HepG2 (cell line): ENCODE results near the gene MOV10L1. TPM values are rescaled to one million over a fixed set of nuclear protein-coding genes. Genes with fewer than 3 reads are reported as not detected.

ENCODE experiments used
- HNF4G ChIP-seq, 2 experiments: sonication (generic) in 1 of 2; formaldehyde crosslinking in 1 of 2; IDR thresholded peaks; 2 replicates each; pipeline versions ENCODE4 v1.4.0 to v1.6.1; 2011 to 2020; ENCODE audit warnings: borderline replicate concordance in 2 of 2, low read depth in 2 of 2, mild to moderate bottlenecking in 2 of 2, low read length in 1 of 2, missing genetic modification reagents in 1 of 2, moderate library complexity in 1 of 2
- HNRNPK ChIP-seq: fragments of 200-400 bp; formaldehyde crosslinking; IDR thresholded peaks from 2 replicates; pipeline ENCODE4 v1.6.1; 2018; ENCODE audit warnings: low read length, low read depth, moderate library complexity, mild to moderate bottlenecking; ENCODE audit not compliant: poor library complexity, severe bottlenecking
- MAFG ChIP-seq: sonication (generic); formaldehyde crosslinking; IDR thresholded peaks from 2 replicates; pipeline ENCODE4 v1.5.1; 2020; ENCODE audit warnings: mild to moderate bottlenecking, missing genetic modification reagents
- TCF7L2 ChIP-seq: IDR thresholded peaks from 2 replicates; pipeline ENCODE4 v1.6.1; 2011; ENCODE audit warnings: mild to moderate bottlenecking, low read depth, low read length, moderate library complexity
- ZEB1 ChIP-seq: IDR thresholded peaks from 2 replicates; pipeline ENCODE4 v1.6.1; 2012; ENCODE audit warnings: mild to moderate bottlenecking, low read depth, inconsistent platforms; ENCODE audit not compliant: insufficient replicate concordance
- ZNF205 ChIP-seq: IDR thresholded peaks from 2 replicates; pipeline ENCODE4 v1.6.1; 2018; ENCODE audit warnings: missing biosample characterization, missing genetic modification reagents
- ZNF570 ChIP-seq: sonication (generic); formaldehyde crosslinking; IDR thresholded peaks from 2 replicates; pipeline ENCODE4 v1.4.0; 2020; ENCODE audit warnings: mild to moderate bottlenecking, missing genetic modification reagents, borderline replicate concordance
- ZNF7 ChIP-seq: IDR thresholded peaks from 2 replicates; pipeline ENCODE4 v1.6.1; 2016; ENCODE audit warnings: missing biosample characterization, missing genetic modification reagents
- ZNF709 ChIP-seq: sonication (generic); formaldehyde crosslinking; IDR thresholded peaks from 2 replicates; pipeline ENCODE4 v1.5.0; 2020; ENCODE audit warnings: mild to moderate bottlenecking, missing genetic modification reagents
- polyA plus RNA-seq, 8 experiments: library from polyadenylated mRNA; depleted of rRNA in 3 of 8; stranded (reverse) in 7 of 8; unstranded in 1 of 8; fragments of >200 nt; fragmentation: Illumina TruSeq in 4 of 8; extraction: Trizol in 4 of 8; gene quantifications; 2 replicates each; pipeline versions ENCODE4 v1.2.1 to v1.2.3, GENCODE V29; 2011 to 2016; ENCODE audit warnings: low read depth in 4 of 8, missing spikeins in 1 of 8, mixed read lengths in 1 of 8; ENCODE audit not compliant: insufficient read depth in 1 of 8
- total RNA-seq, 5 experiments: library from RNA; depleted of rRNA; stranded (reverse); fragments of >200 nt; fragmentation: Illumina TruSeq; extraction: Trizol; gene quantifications; 2 replicates each; pipeline ENCODE4 v1.2.3, GENCODE V29; 2016; ENCODE audit warnings: low read depth in 1 of 5
- TF ChIP-seq, protein P1 (sequence below): sonication (generic); formaldehyde crosslinking; IDR thresholded peaks from 2 replicates; pipeline ENCODE4 v1.9.0; 2021; ENCODE audit warnings: missing genetic modification reagents, borderline replicate concordance
- TF ChIP-seq, protein P2 (sequence below): sonication (generic); formaldehyde crosslinking; IDR thresholded peaks from 2 replicates; pipeline ENCODE4 v1.5.1; 2020; ENCODE audit warnings: mild to moderate bottlenecking, missing genetic modification reagents, borderline replicate concordance
- TF ChIP-seq, protein P3 (sequence below): sonication (generic); formaldehyde crosslinking; IDR thresholded peaks from 2 replicates; pipeline ENCODE4 v1.8.0; 2022; ENCODE audit warnings: mild to moderate bottlenecking, missing genetic modification reagents; ENCODE audit not compliant: insufficient replicate concordance
- TF ChIP-seq, protein P4 (sequence below): sonication (generic); formaldehyde crosslinking; IDR thresholded peaks from 2 replicates; pipeline ENCODE4 v1.4.0; 2020; ENCODE audit warnings: mild to moderate bottlenecking, missing genetic modification reagents
- TF ChIP-seq, protein P5 (sequence below): sonication (generic); formaldehyde crosslinking; IDR thresholded peaks from 2 replicates; pipeline ENCODE4 v1.4.0; 2020; ENCODE audit warnings: missing genetic modification reagents

The MOV10L1 gene
- total and polyA plus RNA-seq, 2 of the 13 experiments (the other 11 are each of a cell fraction or from before 2014, with no cell fraction given) = 0.11 to 0.12 TPM

DNA sequence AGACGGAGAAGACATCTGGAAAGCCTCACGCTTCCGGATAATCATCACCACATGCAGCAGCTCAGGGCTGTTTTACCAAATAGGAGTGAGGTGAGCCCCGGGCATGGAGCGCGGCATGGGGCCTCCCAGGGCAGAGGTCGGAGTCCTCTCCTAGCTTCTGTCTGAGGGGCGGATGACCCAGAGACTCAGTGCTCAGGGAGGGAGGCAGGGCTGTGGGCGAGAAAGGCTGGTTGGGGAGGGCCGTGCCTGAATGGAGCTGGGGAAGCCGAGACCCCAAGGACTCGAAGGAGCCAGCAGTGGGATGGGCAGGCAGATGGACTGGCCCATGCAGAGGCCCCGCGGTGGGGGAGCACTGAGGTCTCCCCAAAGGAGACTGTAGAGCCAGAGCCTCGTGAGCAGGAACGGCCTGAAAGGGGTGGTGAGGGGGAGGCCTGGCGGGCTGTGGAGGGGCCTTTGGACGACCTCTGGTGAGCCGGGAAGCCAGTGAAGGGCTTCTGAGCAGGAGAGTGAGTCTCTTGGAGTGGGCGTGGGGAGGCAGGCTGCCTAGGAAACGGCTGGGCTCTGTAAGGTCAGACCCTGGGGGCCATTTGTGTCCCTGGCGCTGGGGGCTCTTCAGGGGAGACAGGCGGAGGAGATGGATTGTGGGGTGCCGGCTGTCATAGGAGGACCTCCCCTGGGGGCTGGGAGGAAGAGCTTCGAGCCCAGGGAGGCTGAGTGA is 56.1 kb downstream of the MOV10L1 start (continued):
- TF ChIP-seq, protein P1, sequence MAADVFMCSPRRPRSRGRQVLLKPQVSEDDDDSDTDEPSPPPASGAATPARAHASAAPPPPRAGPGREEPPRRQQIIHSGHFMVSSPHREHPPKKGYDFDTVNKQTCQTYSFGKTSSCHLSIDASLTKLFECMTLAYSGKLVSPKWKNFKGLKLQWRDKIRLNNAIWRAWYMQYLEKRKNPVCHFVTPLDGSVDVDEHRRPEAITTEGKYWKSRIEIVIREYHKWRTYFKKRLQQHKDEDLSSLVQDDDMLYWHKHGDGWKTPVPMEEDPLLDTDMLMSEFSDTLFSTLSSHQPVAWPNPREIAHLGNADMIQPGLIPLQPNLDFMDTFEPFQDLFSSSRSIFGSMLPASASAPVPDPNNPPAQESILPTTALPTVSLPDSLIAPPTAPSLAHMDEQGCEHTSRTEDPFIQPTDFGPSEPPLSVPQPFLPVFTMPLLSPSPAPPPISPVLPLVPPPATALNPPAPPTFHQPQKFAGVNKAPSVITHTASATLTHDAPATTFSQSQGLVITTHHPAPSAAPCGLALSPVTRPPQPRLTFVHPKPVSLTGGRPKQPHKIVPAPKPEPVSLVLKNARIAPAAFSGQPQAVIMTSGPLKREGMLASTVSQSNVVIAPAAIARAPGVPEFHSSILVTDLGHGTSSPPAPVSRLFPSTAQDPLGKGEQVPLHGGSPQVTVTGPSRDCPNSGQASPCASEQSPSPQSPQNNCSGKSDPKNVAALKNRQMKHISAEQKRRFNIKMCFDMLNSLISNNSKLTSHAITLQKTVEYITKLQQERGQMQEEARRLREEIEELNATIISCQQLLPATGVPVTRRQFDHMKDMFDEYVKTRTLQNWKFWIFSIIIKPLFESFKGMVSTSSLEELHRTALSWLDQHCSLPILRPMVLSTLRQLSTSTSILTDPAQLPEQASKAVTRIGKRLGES = no peak
- TF ChIP-seq ZNF205 (CRISPR knock-in tag) (peak; percentile 31; the same call in 1 of the 2 replicates), HNF4G (IDR thresholded peaks at IDR 0.05; ENCODE audit: borderline replicate concordance, low read depth, low read length) (peak; percentile 79), HNF4G (CRISPR knock-in tag; IDR thresholded peaks at IDR 0.05; ENCODE audit: borderline replicate concordance, low read depth) (peak; percentile 55; the same call in 1 of the 2 replicates), HNRNPK (no peak), ZEB1 (no peak), ZNF570 (no peak), TCF7L2 (no peak), ZNF7 (no peak), ZNF709 (CRISPR knock-in tag) (no peak), MAFG (CRISPR knock-in tag) (no peak)
- TF ChIP-seq, protein P2, sequence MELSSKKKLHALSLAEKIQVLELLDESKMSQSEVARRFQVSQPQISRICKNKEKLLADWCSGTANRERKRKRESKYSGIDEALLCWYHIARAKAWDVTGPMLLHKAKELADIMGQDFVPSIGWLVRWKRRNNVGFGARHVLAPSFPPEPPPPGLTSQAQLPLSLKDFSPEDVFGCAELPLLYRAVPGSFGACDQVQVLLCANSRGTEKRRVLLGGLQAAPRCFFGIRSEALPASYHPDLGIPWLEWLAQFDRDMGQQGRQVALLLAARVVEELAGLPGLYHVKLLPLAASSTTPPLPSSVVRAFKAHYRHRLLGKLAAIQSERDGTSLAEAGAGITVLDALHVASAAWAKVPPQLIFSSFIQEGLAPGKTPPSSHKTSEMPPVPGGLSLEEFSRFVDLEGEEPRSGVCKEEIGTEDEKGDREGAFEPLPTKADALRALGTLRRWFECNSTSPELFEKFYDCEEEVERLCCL (CRISPR knock-in tag) = 0 out of 2 replicates have a peak, but pooled peaks have one; percentile 24
- TF ChIP-seq, protein P3, sequence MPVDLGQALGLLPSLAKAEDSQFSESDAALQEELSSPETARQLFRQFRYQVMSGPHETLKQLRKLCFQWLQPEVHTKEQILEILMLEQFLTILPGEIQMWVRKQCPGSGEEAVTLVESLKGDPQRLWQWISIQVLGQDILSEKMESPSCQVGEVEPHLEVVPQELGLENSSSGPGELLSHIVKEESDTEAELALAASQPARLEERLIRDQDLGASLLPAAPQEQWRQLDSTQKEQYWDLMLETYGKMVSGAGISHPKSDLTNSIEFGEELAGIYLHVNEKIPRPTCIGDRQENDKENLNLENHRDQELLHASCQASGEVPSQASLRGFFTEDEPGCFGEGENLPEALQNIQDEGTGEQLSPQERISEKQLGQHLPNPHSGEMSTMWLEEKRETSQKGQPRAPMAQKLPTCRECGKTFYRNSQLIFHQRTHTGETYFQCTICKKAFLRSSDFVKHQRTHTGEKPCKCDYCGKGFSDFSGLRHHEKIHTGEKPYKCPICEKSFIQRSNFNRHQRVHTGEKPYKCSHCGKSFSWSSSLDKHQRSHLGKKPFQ = no peak
- TF ChIP-seq, protein P4, sequence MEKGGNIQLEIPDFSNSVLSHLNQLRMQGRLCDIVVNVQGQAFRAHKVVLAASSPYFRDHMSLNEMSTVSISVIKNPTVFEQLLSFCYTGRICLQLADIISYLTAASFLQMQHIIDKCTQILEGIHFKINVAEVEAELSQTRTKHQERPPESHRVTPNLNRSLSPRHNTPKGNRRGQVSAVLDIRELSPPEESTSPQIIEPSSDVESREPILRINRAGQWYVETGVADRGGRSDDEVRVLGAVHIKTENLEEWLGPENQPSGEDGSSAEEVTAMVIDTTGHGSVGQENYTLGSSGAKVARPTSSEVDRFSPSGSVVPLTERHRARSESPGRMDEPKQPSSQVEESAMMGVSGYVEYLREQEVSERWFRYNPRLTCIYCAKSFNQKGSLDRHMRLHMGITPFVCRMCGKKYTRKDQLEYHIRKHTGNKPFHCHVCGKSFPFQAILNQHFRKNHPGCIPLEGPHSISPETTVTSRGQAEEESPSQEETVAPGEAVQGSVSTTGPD = no peak
- TF ChIP-seq, protein P5, sequence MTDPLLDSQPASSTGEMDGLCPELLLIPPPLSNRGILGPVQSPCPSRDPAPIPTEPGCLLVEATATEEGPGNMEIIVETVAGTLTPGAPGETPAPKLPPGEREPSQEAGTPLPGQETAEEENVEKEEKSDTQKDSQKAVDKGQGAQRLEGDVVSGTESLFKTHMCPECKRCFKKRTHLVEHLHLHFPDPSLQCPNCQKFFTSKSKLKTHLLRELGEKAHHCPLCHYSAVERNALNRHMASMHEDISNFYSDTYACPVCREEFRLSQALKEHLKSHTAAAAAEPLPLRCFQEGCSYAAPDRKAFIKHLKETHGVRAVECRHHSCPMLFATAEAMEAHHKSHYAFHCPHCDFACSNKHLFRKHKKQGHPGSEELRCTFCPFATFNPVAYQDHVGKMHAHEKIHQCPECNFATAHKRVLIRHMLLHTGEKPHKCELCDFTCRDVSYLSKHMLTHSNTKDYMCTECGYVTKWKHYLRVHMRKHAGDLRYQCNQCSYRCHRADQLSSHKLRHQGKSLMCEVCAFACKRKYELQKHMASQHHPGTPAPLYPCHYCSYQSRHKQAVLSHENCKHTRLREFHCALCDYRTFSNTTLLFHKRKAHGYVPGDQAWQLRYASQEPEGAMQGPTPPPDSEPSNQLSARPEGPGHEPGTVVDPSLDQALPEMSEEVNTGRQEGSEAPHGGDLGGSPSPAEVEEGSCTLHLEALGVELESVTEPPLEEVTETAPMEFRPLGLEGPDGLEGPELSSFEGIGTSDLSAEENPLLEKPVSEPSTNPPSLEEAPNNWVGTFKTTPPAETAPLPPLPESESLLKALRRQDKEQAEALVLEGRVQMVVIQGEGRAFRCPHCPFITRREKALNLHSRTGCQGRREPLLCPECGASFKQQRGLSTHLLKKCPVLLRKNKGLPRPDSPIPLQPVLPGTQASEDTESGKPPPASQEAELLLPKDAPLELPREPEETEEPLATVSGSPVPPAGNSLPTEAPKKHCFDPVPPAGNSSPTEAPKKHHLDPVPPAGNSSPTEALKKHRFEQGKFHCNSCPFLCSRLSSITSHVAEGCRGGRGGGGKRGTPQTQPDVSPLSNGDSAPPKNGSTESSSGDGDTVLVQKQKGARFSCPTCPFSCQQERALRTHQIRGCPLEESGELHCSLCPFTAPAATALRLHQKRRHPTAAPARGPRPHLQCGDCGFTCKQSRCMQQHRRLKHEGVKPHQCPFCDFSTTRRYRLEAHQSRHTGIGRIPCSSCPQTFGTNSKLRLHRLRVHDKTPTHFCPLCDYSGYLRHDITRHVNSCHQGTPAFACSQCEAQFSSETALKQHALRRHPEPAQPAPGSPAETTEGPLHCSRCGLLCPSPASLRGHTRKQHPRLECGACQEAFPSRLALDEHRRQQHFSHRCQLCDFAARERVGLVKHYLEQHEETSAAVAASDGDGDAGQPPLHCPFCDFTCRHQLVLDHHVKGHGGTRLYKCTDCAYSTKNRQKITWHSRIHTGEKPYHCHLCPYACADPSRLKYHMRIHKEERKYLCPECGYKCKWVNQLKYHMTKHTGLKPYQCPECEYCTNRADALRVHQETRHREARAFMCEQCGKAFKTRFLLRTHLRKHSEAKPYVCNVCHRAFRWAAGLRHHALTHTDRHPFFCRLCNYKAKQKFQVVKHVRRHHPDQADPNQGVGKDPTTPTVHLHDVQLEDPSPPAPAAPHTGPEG (CRISPR knock-in tag) = 0 out of 2 replicates have a peak, but pooled peaks have one; percentile 34
